Endodermal cell (in vitro differentiated cells): ENCODE measurements around the gene CDK1. TPM values are rescaled to one million over a fixed set of nuclear protein-coding genes. Genes with fewer than 3 reads are reported as not detected.

ENCODE experiments used
- DNase-seq: peaks from one replicate; pipeline ENCODE4 v3.0.0-alpha.2; 2017
- H3K27ac ChIP-seq: 2 replicates; pipeline ENCODE4 v1.5.1; 2013; ENCODE audit warnings: mild to moderate bottlenecking, low read depth, low read length, moderate library complexity
- H3K27me3 ChIP-seq: 2 replicates; pipeline ENCODE4 v1.6.1; 2013; ENCODE audit warnings: mild to moderate bottlenecking, low read length, moderate library complexity; ENCODE audit not compliant: insufficient read depth, control insufficient read depth, poor library complexity, severe bottlenecking
- H3K36me3 ChIP-seq: 2 replicates; pipeline ENCODE4 v1.7.0; 2013; ENCODE audit warnings: mild to moderate bottlenecking, low read length, moderate library complexity; ENCODE audit not compliant: control insufficient read depth, insufficient read depth
- H3K4me1 ChIP-seq: one replicate; pipeline ENCODE4 v1.7.0; 2013; ENCODE audit warnings: low read length; ENCODE audit not compliant: control insufficient read depth, insufficient read depth
- H3K4me3 ChIP-seq: 2 replicates; pipeline ENCODE4 v1.5.1; 2013; ENCODE audit warnings: mild to moderate bottlenecking, low read length, moderate library complexity
- H3K9ac ChIP-seq: 2 replicates; pipeline ENCODE4 v1.6.1; 2013; ENCODE audit warnings: mild to moderate bottlenecking, low read length, moderate library complexity; ENCODE audit not compliant: poor library complexity, severe bottlenecking; ENCODE audit errors: extremely low read depth
- H3K9me3 ChIP-seq: 2 replicates; pipeline ENCODE4 v1.6.1; 2013; ENCODE audit warnings: mild to moderate bottlenecking, low read length, moderate library complexity; ENCODE audit not compliant: control insufficient read depth
- H3K27ac Mint-ChIP-seq: 2 replicates; pipeline ENCODE4 v1.8.0; 2020; ENCODE audit warnings: mixed read lengths
- H3K27me3 Mint-ChIP-seq: 2 replicates; pipeline ENCODE4 v1.8.0; 2021; ENCODE audit warnings: mild to moderate bottlenecking, mixed read lengths; ENCODE audit not compliant: insufficient read depth
- H3K36me3 Mint-ChIP-seq: 2 replicates; pipeline ENCODE4 v1.8.0; 2020; ENCODE audit warnings: low read depth, mixed read lengths
- H3K4me1 Mint-ChIP-seq: 2 replicates; pipeline ENCODE4 v1.8.0; 2020; ENCODE audit warnings: mixed read lengths
- H3K4me3 Mint-ChIP-seq: 2 replicates; pipeline ENCODE4 v1.8.0; 2020; ENCODE audit warnings: mild to moderate bottlenecking, moderate library complexity, mixed read lengths
- H3K9me3 Mint-ChIP-seq: 2 replicates; pipeline ENCODE4 v1.8.0; 2020; ENCODE audit warnings: mild to moderate bottlenecking, mixed read lengths
- CTCF ChIP-seq: fragments of 200-600 bp; sonication (generic); conservative IDR thresholded peaks from 2 replicates; pipeline ENCODE4 v1.5.0; 2021; ENCODE audit warnings: antibody characterized with exemption, mild to moderate bottlenecking
- WGBS, 2 experiments: methylation state at CpG; one replicate each; pipeline versions ENCODE4 v1.1.5 to v1.1.7; 2013; ENCODE audit warnings: missing lambda C conversion rate in 2 of 2, mixed read lengths in 1 of 2; ENCODE audit not compliant: insufficient coverage in 1 of 2, insufficient read length in 1 of 2; 5-methylcytosine and 5-hydroxymethylcytosine counted together
- total RNA-seq, 2 donors: library from RNA; stranded (reverse); fragmentation: NEBNext Ultra II Directional in 1 of 2; extraction: Animal tissue kit (Norgen Biotek cat#: 25700) in 1 of 2; gene quantifications; 2 replicates in 1 of 2; 3 replicates in 1 of 2; pipeline ENCODE4 v1.2.1, GENCODE V29; 2021

Gene CDK1
- total RNA-seq, 2 donors from 2014 or later: 78.3 to 145 TPM

GRCh38 chr10:60799971-60800650, 21.8 kb downstream of the CDK1 start:
- Mint-ChIP-seq H3K4me1 (no peaks in the 10 kb centered on the region), H3K4me3 (no peak overlapping the region), H3K9me3 (no peaks in the 10 kb centered on the region), H3K36me3 (peaks cover 19% of the 10 kb centered on the region), H3K27ac (no peak overlapping the region), H3K27me3 (no peaks in the 10 kb centered on the region)
- Histone ChIP-seq H3K36me3 (peaks cover 31% of the 10 kb centered on the region), H3K9me3 (no peaks in the 10 kb centered on the region), H3K9ac (no peak overlapping the region), H3K27ac (no peak overlapping the region), H3K4me3 (no peak overlapping the region), H3K4me1 (no peaks in the 10 kb centered on the region), H3K27me3 (no peaks in the 10 kb centered on the region)
- DNase-seq: no peak
- no peak for TF ChIP-seq CTCF
- 80 to 100% methylated on average over 1 of the region's 1 CpG for WGBS, 2 experiments

GRCh38 chr10:60800918-60801317, 22.6 kb downstream of the CDK1 start:
- Mint-ChIP-seq H3K9me3 (no peaks in the 10 kb centered on the region), H3K4me3 (no peak overlapping the region), H3K4me1 (no peaks in the 10 kb centered on the region), H3K27ac (no peak overlapping the region), H3K27me3 (no peaks in the 10 kb centered on the region), H3K36me3 (peaks cover 13% of the 10 kb centered on the region)
- Histone ChIP-seq H3K27me3 (no peaks in the 10 kb centered on the region), H3K4me1 (no peaks in the 10 kb centered on the region), H3K27ac (no peak overlapping the region), H3K36me3 (peaks cover 24% of the 10 kb centered on the region), H3K9me3 (no peaks in the 10 kb centered on the region), H3K4me3 (no peak overlapping the region), H3K9ac (no peak overlapping the region)
- no peak for DNase-seq
- TF ChIP-seq CTCF: no peak

- no peak overlapping the region for H3K4me3 Mint-ChIP-seq
- peaks cover 9% of the 10 kb centered on the region for H3K36me3 Mint-ChIP-seq
- H3K4me3 ChIP-seq: no peak overlapping the region
- H3K4me1 ChIP-seq: no peaks in the 10 kb centered on the region
- H3K27me3 Mint-ChIP-seq: no peaks in the 10 kb centered on the region
- peaks cover 19% of the 10 kb centered on the region for H3K36me3 ChIP-seq
- H3K27ac Mint-ChIP-seq: peak overlapping the region; percentile 48
- no peaks in the 10 kb centered on the region for H3K27me3 ChIP-seq
- no peak for TF ChIP-seq CTCF
- WGBS, 2 experiments: 100% methylated on average over 1 of the region's 1 CpG; no CpG with 5 or more reads in 1 of the 2 experiments
- H3K4me1 Mint-ChIP-seq: no peaks in the 10 kb centered on the region
- H3K9me3 Mint-ChIP-seq: no peaks in the 10 kb centered on the region
- no peak overlapping the region for H3K27ac ChIP-seq
- DNase-seq: no peak
- no peak overlapping the region for H3K9ac ChIP-seq
- no peaks in the 10 kb centered on the region for H3K9me3 ChIP-seq
These were observed 23.2 kb downstream of the CDK1 start for GRCh38 chr10:60801522-60801921.
